Thyroid gland (tissue), 4 donors: ENCODE measurements around the gene CDH1. TPM values are rescaled to one million over a fixed set of nuclear protein-coding genes. Genes with fewer than 3 reads are reported as not detected.

ENCODE experiments used
- DNase-seq, 2 donors: peaks; one replicate each; pipeline ENCODE4 v3.0.0-alpha.2; 2019
- H3K27ac ChIP-seq, 3 donors: fragments of 200-600 bp; sonication (generic); 1 replicate in 2 of 3; 2 replicates in 1 of 3; pipeline ENCODE4 v1.5.1; 2016 to 2019; ENCODE audit warnings: mild to moderate bottlenecking in 1 of 3, moderate library complexity in 1 of 3
- H3K27me3 ChIP-seq: fragments of 200-600 bp; sonication (generic); one replicate; pipeline ENCODE4 v1.5.1; 2019
- H3K36me3 ChIP-seq, 2 donors: fragments of 200-600 bp; sonication (generic); one replicate each; pipeline ENCODE4 v1.5.1; 2016 to 2019
- H3K4me1 ChIP-seq, 2 donors: fragments of 200-600 bp; sonication (generic); one replicate each; pipeline ENCODE4 v1.5.1; 2017 to 2019
- H3K4me3 ChIP-seq, 3 donors: fragments of 200-600 bp; sonication (generic); replicated peaks in 1 of 3; 1 replicate in 2 of 3; 2 replicates in 1 of 3; pipeline ENCODE4 v1.5.1; 2016; ENCODE audit warnings: mild to moderate bottlenecking in 1 of 3
- H3K9me3 ChIP-seq: fragments of 200-600 bp; sonication (generic); one replicate; pipeline ENCODE4 v1.5.1; 2017
- POLR2A ChIP-seq, 2 donors: fragments of 450-650 bp; IDR thresholded peaks; one replicate each; pipeline ENCODE4 v1.6.1; 2017; ENCODE audit warnings: antibody characterized with exemption in 2 of 2, mild to moderate bottlenecking in 2 of 2, moderate library complexity in 1 of 2
- WGBS, 2 donors: methylation state at CpG; one replicate each; pipeline ENCODE4 v1.1.5; 2017; 5-methylcytosine and 5-hydroxymethylcytosine counted together
- intact Hi-C: fragments of 100-400 bp; cut with DNase I; formaldehyde crosslinking; loops from one replicate; pipeline ENCODE4 v1.15.1; 2023
- total RNA-seq, 4 donors: library from RNA; depleted of rRNA; stranded (reverse); fragments of >200 nt; gene quantifications; one replicate each; pipeline ENCODE4 v1.2.3, GENCODE V29; 2016
- TF ChIP-seq, protein P1 (sequence below), 6 experiments: fragments of 200-600 bp in 3 of 6; fragments of 450-650 bp in 3 of 6; sonication (generic) in 3 of 6; IDR thresholded peaks; one replicate each; pipeline ENCODE4 v1.5.1; 2016 to 2019; ENCODE audit warnings: antibody characterized with exemption in 6 of 6, mild to moderate bottlenecking in 2 of 6, inconsistent platforms in 1 of 6, moderate library complexity in 1 of 6

The CDH1 gene
- total RNA-seq, 4 donors from 2014 or later = 177 to 287 (median 279) TPM

DNA sequence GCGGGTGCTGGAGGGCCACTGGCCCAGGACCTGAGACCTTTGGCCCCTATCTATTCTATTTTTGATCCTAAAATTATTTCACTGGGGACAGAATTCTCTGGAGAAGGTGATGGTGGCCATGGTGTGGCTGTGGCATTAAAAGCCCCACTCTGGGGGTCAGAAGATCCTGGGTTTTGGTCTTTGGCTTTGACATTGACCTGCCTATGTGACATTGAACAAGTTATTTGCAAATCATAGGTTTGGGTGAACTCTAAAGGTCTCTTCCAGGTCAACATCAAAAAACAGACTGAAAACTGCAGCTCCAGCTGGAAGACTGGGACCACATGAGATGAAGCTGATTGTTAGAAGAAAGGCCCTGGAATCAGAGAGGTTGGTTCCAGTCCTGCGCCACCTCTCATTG lies 2.3 kb upstream of the CDH1 start:
- Histone ChIP-seq H3K27ac (no peak overlapping the region), H3K9me3 (no peaks in the 10 kb centered on the region), H3K36me3 (no peaks in the 10 kb centered on the region), H3K4me3 (no peak overlapping the region), H3K27me3 (no peaks in the 10 kb centered on the region), H3K4me1 (peaks cover 12 to 25% of the 10 kb centered on the region in 2 donors)
- TF ChIP-seq POLR2A (IDR thresholded peaks at IDR 0.05) = no peak
- TF ChIP-seq, protein P1, sequence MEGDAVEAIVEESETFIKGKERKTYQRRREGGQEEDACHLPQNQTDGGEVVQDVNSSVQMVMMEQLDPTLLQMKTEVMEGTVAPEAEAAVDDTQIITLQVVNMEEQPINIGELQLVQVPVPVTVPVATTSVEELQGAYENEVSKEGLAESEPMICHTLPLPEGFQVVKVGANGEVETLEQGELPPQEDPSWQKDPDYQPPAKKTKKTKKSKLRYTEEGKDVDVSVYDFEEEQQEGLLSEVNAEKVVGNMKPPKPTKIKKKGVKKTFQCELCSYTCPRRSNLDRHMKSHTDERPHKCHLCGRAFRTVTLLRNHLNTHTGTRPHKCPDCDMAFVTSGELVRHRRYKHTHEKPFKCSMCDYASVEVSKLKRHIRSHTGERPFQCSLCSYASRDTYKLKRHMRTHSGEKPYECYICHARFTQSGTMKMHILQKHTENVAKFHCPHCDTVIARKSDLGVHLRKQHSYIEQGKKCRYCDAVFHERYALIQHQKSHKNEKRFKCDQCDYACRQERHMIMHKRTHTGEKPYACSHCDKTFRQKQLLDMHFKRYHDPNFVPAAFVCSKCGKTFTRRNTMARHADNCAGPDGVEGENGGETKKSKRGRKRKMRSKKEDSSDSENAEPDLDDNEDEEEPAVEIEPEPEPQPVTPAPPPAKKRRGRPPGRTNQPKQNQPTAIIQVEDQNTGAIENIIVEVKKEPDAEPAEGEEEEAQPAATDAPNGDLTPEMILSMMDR (IDR thresholded peaks at IDR 0.05) = no peak
- DNase-seq = no peak
- intact Hi-C loops = loop anchor here (5.0 kb wide), 1 partner anchor 58 kb away; no protein-coding TSS in a partner anchor
- 95 to 98% methylated on average over 2 of the region's 2 CpGs for WGBS, 2 donors

DNA sequence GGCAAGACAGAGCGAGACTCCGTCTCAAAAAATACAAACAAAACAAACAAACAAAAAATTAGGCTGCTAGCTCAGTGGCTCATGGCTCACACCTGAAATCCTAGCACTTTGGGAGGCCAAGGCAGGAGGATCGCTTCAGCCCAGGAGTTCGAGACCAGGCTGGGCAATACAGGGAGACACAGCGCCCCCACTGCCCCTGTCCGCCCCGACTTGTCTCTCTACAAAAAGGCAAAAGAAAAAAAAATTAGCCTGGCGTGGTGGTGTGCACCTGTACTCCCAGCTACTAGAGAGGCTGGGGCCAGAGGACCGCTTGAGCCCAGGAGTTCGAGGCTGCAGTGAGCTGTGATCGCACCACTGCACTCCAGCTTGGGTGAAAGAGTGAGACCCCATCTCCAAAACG lies 531 bp upstream of the CDH1 start:
- no peaks in the 10 kb centered on the region for H3K27me3 ChIP-seq
- peak overlapping the region in 1 of 3 donors; percentile 92 for H3K4me3 ChIP-seq
- WGBS, 2 donors = 76 to 83% methylated on average over 12 of the region's 12 CpGs

DNA sequence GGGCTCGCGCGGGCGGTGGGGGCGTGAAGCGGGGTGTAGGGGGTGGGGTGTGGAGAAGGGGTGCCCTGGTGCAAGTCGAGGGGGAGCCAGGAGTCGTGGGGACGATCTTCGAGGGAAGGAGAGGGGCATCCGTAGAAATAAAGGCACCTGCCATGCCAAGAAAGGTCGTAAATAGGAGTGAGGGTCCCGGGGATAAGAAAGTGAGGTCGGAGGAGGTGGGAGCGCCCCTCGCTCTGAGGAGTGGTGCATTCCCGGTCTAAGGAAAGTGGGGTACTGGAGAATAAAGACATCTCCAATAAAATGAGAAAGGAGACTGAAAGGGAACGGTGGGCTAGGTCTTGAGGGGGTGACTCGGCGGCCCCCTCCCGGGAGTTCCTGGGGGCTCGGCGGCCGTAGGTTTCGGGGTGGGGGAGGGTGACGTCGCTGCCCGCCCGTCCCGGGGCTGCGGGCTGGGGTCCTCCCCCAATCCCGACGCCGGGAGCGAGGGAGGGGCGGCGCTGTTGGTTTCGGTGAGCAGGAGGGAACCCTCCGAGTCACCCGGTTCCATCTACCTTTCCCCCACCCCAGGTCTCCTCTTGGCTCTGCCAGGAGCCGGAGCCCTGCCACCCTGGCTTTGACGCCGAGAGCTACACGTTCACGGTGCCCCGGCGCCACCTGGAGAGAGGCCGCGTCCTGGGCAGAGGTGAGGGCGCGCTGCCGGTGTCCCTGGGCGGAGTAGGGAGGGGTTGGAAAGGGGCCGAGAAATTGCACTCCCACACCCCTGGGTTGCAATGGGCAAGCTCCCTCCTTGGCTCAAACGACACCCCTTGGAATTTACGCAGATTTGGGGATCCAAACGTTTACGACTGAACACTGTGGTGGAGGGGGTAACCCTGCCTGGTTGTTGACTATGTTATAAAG lies 888 bp downstream of the CDH1 start:
- H3K4me3 ChIP-seq = peak overlapping the region; percentile 75 to 92 (median 86)
- H3K27me3 ChIP-seq = no peaks in the 10 kb centered on the region
- H3K36me3 ChIP-seq = no peaks in the 10 kb centered on the region
- H3K4me1 ChIP-seq = peaks cover 41 to 46% of the 10 kb centered on the region in 2 donors
- TF ChIP-seq, protein P1 (IDR thresholded peaks at IDR 0.05) = peak in 2 of 6 experiments; percentile 17 to 31
- peak in 1 of 2 donors; percentile 46 for TF ChIP-seq POLR2A (IDR thresholded peaks at IDR 0.05)
- peak; percentile 82 to 83 for DNase-seq
- 3 to 4% methylated on average over 31 to 37 of the region's 58 CpGs for WGBS, 2 donors
- peak overlapping the region; percentile 92 to 98 (median 97) for H3K27ac ChIP-seq
- intact Hi-C loops = loop anchor here (5.0 kb wide), 1 partner anchor 54 kb away; no protein-coding TSS in a partner anchor
- H3K9me3 ChIP-seq = no peaks in the 10 kb centered on the region

More for the DNA sequence above, 531 bp upstream of the CDH1 start:
- intact Hi-C loops = loop anchor here (5.0 kb wide), 1 partner anchor 56 kb away; no protein-coding TSS in a partner anchor
- peak overlapping the region in 1 of 3 donors; percentile 98 for H3K27ac ChIP-seq
- no peaks in the 10 kb centered on the region for H3K9me3 ChIP-seq
- peaks cover 27 to 43% of the 10 kb centered on the region in 2 donors for H3K4me1 ChIP-seq
- DNase-seq = no peak
- no peaks in the 10 kb centered on the region for H3K36me3 ChIP-seq
- TF ChIP-seq, protein P1 (IDR thresholded peaks at IDR 0.05) = no peak
- no peak for TF ChIP-seq POLR2A (IDR thresholded peaks at IDR 0.05)

DNA sequence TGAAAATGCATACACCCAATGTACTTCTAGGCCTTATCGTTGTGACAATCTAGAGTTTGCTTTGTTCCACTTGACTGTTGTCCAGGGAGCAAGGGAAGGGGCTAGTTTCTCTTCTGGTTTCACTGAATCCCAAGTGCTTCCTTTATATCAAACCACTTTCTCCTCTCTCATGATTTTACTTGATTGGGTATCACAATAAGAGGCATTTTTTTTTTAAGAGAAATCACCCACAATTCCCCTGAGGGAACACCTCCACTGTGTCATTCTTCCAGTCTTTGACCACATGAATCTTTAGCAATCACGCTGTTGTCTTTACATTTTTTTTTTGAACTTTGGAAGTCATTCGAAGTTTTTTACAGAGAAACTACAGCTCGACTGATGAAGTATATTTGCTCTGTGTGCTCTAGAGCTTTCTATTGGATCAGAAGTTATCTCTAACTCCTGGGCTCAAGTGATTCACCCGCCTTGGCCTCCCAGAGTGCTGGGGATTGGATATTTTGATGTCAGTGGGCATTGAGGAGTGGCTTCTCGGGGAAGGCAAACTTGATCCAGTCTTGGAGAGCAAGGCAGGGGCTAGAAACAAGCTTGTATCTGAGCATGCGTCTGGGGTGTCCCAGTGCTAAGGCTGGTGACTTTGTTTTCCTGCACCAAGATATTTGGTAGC lies 3.0 kb downstream of the CDH1 start:
- intact Hi-C loops = loop anchor here (5.0 kb wide), 1 partner anchor 52 kb away; no protein-coding TSS in a partner anchor
- TF ChIP-seq, protein P1 (IDR thresholded peaks at IDR 0.05) = no peak
- no peak for TF ChIP-seq POLR2A (IDR thresholded peaks at IDR 0.05)
- peak overlapping the region; percentile 93 to 98 (median 97) for H3K27ac ChIP-seq

More for the DNA sequence above, 3.0 kb downstream of the CDH1 start:
- no peaks in the 10 kb centered on the region for H3K9me3 ChIP-seq
- H3K4me3 ChIP-seq = no peak overlapping the region
- H3K36me3 ChIP-seq = no peaks in the 10 kb centered on the region
- H3K27me3 ChIP-seq = no peaks in the 10 kb centered on the region
- peak; percentile 45 to 46 for DNase-seq
- H3K4me1 ChIP-seq = peaks cover 59% of the 10 kb centered on the region in 2 donors
- 24 to 32% methylated on average over 7 of the region's 7 CpGs for WGBS, 2 donors
